A673 (cell line): ENCODE measurements around the gene EIF5.

Experiments
- CTCF ChIP-seq: fragments of 300-800, 200-600 bp; sonication (generic); conservative IDR thresholded peaks from 2 replicates; pipeline ENCODE4 v1.5.1; 2017; ENCODE audit warnings: low read depth, mild to moderate bottlenecking, antibody characterized with exemption, low read length, moderate library complexity, mixed read lengths
- EZH2 ChIP-seq: fragments of 200-600 bp; sonication (generic); IDR thresholded peaks from 2 replicates; pipeline ENCODE4 v1.6.1; 2017; ENCODE audit warnings: borderline replicate concordance, low read depth, mild to moderate bottlenecking, mixed read lengths, antibody characterized with exemption, low read length; ENCODE audit not compliant: poor library complexity, severe bottlenecking

- TF ChIP-seq CTCF (no peak), EZH2 (no peak)
Observed at GRCh38 chr14:103302966-103303365, 31.1 kb upstream of the EIF5 start.
